Chondrocyte (in vitro differentiated cells): ENCODE results near the gene MARS2. TPM values are rescaled to one million over a fixed set of nuclear protein-coding genes. Genes with fewer than 3 reads are reported as not detected.
"Not testable (repeated sequence)": the region's sequence is repeated elsewhere in the genome, so short reads cannot be mapped to it uniquely, and the experiment has no call there.

ENCODE experiments used
- DNase-seq: peaks from one replicate; pipeline ENCODE4 v3.0.0; 2021; ENCODE audit warnings: mixed read lengths, low spot score
- H3K27ac Mint-ChIP-seq: one replicate; pipeline ENCODE4 v1.8.0; 2021; ENCODE audit warnings: mild to moderate bottlenecking, moderate library complexity, mixed read lengths; ENCODE audit not compliant: unreplicated experiment
- H3K27me3 Mint-ChIP-seq: 2 replicates; pipeline ENCODE4 v1.8.0; 2021; ENCODE audit warnings: low read depth, mixed read lengths
- H3K36me3 Mint-ChIP-seq: 2 replicates; pipeline ENCODE4 v1.8.0; 2021; ENCODE audit warnings: low read depth, mixed read lengths
- H3K4me1 Mint-ChIP-seq: 2 replicates; pipeline ENCODE4 v1.8.0; 2021; ENCODE audit warnings: low read depth, mild to moderate bottlenecking, mixed read lengths
- H3K4me3 Mint-ChIP-seq: one replicate; pipeline ENCODE4 v1.8.0; 2021; ENCODE audit warnings: mild to moderate bottlenecking, moderate library complexity, mixed read lengths; ENCODE audit not compliant: unreplicated experiment
- H3K9me3 Mint-ChIP-seq: 2 replicates; pipeline ENCODE4 v1.8.0; 2021; ENCODE audit warnings: low read depth, mixed read lengths
- total RNA-seq: library from RNA; stranded (reverse); gene quantifications from 3 replicates; pipeline ENCODE4 v1.2.1, GENCODE V29; 2021
- TF ChIP-seq, protein P1 (sequence below): fragments of 200-600 bp; sonication (generic); IDR thresholded peaks from 2 replicates; pipeline ENCODE4 v1.5.0; 2021; ENCODE audit warnings: antibody characterized with exemption, mild to moderate bottlenecking, moderate library complexity

The MARS2 gene
- total RNA-seq, 1 donor from 2014 or later = 3.1 TPM

DNA sequence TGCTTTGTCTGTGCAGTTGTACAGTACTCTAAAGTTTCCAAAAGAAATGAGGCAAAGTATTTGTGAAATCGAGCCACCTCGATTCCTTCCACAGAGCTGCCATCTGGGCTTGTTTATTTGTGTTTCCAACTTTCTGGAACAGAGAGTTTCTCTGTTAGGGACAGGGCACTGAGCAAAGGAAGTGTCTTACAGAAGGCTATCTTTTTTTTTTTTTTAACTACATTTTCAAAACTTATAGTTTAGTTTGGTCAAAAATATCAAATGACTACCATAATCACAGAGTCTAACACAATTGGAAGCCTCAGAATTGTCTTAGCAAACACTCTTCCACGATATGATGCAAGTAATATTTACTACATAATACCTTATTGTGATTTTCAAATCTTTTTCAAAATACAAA, 30.6 kb upstream of the MARS2 start:
- no peaks in the 10 kb centered on the region for H3K27me3 Mint-ChIP-seq
- H3K9me3 Mint-ChIP-seq = peaks cover 4% of the 10 kb centered on the region
- peak overlapping the region; percentile 73 for H3K4me3 Mint-ChIP-seq
- TF ChIP-seq, protein P1, sequence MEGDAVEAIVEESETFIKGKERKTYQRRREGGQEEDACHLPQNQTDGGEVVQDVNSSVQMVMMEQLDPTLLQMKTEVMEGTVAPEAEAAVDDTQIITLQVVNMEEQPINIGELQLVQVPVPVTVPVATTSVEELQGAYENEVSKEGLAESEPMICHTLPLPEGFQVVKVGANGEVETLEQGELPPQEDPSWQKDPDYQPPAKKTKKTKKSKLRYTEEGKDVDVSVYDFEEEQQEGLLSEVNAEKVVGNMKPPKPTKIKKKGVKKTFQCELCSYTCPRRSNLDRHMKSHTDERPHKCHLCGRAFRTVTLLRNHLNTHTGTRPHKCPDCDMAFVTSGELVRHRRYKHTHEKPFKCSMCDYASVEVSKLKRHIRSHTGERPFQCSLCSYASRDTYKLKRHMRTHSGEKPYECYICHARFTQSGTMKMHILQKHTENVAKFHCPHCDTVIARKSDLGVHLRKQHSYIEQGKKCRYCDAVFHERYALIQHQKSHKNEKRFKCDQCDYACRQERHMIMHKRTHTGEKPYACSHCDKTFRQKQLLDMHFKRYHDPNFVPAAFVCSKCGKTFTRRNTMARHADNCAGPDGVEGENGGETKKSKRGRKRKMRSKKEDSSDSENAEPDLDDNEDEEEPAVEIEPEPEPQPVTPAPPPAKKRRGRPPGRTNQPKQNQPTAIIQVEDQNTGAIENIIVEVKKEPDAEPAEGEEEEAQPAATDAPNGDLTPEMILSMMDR = no peak
- peaks cover 4% of the 10 kb centered on the region for H3K36me3 Mint-ChIP-seq
- H3K4me1 Mint-ChIP-seq = peaks cover 56% of the 10 kb centered on the region
- H3K27ac Mint-ChIP-seq = peak overlapping the region; percentile 98
- DNase-seq = no peak

DNA sequence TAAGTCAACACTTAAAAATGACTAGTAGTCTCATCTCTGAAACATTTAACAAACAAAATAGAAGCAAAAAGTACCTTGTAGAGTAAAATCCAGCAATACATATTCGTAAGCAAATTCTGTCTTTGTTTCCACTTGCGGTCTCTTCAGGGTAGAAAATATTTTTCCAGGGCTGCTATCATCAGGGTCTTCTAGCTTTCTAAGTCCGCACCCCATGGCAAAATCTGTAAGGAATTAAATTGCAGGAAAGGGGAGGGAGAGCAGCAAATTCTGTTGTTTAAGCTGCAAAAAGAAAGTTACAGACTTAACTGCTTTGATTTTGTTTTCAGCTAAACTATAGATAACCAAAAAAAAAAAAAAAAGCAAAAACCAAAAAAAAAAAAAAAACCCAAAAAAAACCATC, 29.9 kb upstream of the MARS2 start, which contains the start of gene RFTN2:
Gene RFTN2, minus strand, starts transcription at position 342 of the 400 bp plus-strand sequence. Its CDS starts 129 bp downstream, at position 213.
- DNase-seq = no peak
- Mint-ChIP-seq H3K27me3 (no peaks in the 10 kb centered on the region), H3K36me3 (peaks cover 4% of the 10 kb centered on the region), H3K9me3 (peaks cover 4% of the 10 kb centered on the region), H3K4me1 (peaks cover 50% of the 10 kb centered on the region), H3K27ac (peak within 1 kb of the TSS; percentile 98), H3K4me3 (peak within 1 kb of the TSS; percentile 73)
- TF ChIP-seq, protein P1 = no peak

DNA sequence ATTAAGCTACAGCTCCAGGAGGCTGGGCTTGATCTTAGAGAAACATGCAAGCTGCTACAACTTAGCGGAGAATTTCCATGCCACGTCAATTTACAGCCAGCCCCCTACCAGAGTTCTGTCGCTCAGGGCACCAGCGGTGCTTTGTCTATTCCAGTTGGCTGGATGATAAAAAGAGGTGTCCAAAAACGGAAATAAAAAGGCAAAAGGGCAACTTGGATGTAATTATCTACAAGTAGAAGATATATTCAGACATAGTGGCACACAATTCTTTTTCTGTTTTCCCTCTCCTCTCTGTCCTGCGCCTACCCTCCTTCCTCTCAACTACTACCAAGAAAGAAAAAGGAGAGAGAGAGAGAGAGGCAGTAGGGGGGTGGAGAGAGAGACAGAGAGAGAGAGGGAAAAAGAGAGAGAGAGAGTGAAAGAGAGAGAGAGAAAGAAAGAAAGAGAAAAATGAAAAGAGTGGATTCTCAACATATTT, 29.4 kb upstream of the MARS2 start:
- peaks cover 2% of the 10 kb centered on the region for H3K9me3 Mint-ChIP-seq
- peaks cover 4% of the 10 kb centered on the region for H3K36me3 Mint-ChIP-seq
- DNase-seq = no peak
- TF ChIP-seq, protein P1 = no peak
- H3K27ac Mint-ChIP-seq = peak overlapping the region; percentile 98
- peak overlapping the region; percentile 73 for H3K4me3 Mint-ChIP-seq
- no peaks in the 10 kb centered on the region for H3K27me3 Mint-ChIP-seq
- H3K4me1 Mint-ChIP-seq = peaks cover 45% of the 10 kb centered on the region

DNA sequence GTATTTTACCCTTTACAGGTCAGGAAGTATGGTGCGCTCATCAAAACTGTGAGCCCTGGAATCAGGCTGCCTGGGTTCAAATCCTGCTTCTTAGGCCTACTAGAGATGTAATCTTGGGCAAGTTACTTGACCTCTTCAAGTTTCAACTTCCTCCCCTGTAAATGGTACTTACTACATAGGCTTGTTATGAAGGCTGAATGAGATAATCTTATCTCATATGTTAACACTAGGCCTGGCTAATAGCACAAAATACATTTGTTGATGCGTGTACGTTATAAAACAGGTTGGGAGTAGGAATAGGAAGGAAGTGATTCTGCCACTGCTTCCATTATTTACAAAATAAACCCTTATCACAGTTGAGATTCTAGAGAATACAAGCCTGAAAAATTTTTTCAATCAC, 28.1 kb upstream of the MARS2 start:
- TF ChIP-seq, protein P1 = no peak
- Mint-ChIP-seq H3K27me3 (no peaks in the 10 kb centered on the region), H3K27ac (peak overlapping the region; percentile 5), H3K4me3 (no peak overlapping the region), H3K4me1 (peaks cover 39% of the 10 kb centered on the region), H3K9me3 (no peaks in the 10 kb centered on the region), H3K36me3 (peaks cover 4% of the 10 kb centered on the region)
- DNase-seq = no peak

DNA sequence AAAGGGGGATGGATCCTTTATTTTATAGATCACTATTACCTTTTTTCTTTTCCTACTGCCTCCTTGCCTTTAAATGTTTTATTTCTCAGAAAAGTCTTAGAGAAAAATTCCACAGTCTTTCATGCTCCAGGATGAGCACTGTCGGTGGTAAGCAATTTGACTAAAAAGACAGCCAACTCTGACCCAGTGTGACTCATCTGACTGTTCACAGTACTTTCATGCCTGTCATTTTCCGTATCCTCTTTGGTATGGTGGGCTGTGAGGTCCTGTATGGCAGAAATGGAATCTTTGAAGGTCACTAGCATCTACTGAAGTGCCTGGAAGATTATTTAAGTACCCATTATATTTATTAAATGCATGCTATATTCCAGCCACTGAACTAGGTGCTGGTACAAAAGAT, 27.7 kb upstream of the MARS2 start:
- TF ChIP-seq, protein P1 = no peak
- peaks cover 35% of the 10 kb centered on the region for H3K4me1 Mint-ChIP-seq
- H3K27me3 Mint-ChIP-seq = no peaks in the 10 kb centered on the region
- H3K4me3 Mint-ChIP-seq = no peak overlapping the region
- H3K27ac Mint-ChIP-seq = peak overlapping the region; percentile 5
- no peaks in the 10 kb centered on the region for H3K9me3 Mint-ChIP-seq
- no peak for DNase-seq
- peaks cover 2% of the 10 kb centered on the region for H3K36me3 Mint-ChIP-seq

DNA sequence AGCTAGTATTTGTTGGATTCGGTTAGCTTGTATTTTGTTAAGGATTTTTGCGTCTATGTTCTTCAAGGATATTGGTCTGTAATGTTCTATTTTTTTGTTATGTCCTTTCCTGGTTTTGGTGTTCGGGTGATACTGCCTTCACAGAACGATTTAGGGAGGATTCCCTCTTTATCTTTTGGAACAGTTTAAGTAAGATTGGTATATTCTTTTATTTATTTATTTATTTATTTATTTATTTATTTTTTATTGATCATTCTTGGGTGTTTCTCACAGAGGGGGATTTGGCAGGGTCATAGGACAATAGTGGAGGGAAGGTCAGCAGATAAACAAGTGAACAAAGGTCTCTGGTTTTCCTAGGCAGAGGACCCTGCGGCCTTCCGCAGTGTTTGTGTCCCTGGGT, 10.0 kb upstream of the MARS2 start:
- not testable (repeated sequence) for H3K36me3 Mint-ChIP-seq

DNA sequence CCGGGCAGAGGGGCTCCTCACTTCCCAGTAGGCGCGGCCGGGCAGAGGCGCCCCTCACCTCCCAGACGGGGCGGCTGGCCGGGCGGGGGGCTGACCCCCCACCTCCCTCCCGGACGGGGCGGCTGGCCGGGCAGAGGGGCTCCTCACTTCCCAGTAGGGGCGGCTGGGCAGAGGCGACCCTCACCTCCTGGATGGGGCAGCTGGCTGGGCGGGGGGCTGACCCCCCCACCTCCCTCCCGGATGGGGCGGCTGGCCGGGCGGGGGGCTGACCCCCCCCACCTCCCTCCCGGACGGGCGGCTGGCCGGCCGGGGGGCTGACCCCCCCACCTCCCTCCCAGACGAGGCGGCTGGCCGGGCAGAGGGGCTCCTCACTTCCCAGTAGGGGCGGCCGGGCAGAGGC, 9.2 kb upstream of the MARS2 start:
- DNase-seq, H3K4me1 Mint-ChIP-seq, H3K9me3 Mint-ChIP-seq, H3K27ac Mint-ChIP-seq, H3K27me3 Mint-ChIP-seq, H3K4me3 Mint-ChIP-seq, H3K36me3 Mint-ChIP-seq: not testable (repeated sequence)

More for the DNA sequence above, 10.0 kb upstream of the MARS2 start:
- DNase-seq, H3K4me1 Mint-ChIP-seq, H3K27ac Mint-ChIP-seq, H3K27me3 Mint-ChIP-seq, H3K4me3 Mint-ChIP-seq, H3K9me3 Mint-ChIP-seq: not testable (repeated sequence)

DNA sequence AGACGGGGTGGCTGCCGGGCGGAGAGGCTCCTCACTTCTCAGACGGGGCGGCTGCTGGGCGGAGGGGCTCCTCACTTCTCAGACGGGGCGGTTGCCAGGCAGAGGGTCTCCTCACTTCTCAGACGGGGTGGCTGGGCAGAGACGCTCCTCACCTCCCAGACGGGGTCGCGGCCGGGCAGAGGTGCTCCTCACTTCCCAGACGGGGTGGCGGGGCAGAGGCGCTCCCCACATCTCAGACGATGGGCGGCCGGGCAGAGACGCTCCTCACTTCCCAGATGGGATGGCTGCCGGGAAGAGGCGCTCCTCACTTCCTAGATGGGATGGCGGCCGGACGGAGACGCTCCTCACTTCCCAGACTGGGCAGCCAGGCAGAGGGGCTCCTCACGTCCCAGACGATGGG, 8.6 kb upstream of the MARS2 start:
- H3K4me3 Mint-ChIP-seq, H3K36me3 Mint-ChIP-seq, H3K4me1 Mint-ChIP-seq, DNase-seq, H3K9me3 Mint-ChIP-seq, H3K27me3 Mint-ChIP-seq, H3K27ac Mint-ChIP-seq: not testable (repeated sequence)
